ENCODE results near the gene DDRGK1. TPM values are rescaled to one million over a fixed set of nuclear protein-coding genes. Genes with fewer than 3 reads are reported as not detected.
"Not testable (repeated sequence)": the region's sequence is repeated elsewhere in the genome, so short reads cannot be mapped to it uniquely, and the experiment has no call there.

The DDRGK1 gene
- total and polyA plus RNA-seq, 7 experiments from 2014 or later = 39.4 to 60.3 (median 46.6) TPM

DNA sequence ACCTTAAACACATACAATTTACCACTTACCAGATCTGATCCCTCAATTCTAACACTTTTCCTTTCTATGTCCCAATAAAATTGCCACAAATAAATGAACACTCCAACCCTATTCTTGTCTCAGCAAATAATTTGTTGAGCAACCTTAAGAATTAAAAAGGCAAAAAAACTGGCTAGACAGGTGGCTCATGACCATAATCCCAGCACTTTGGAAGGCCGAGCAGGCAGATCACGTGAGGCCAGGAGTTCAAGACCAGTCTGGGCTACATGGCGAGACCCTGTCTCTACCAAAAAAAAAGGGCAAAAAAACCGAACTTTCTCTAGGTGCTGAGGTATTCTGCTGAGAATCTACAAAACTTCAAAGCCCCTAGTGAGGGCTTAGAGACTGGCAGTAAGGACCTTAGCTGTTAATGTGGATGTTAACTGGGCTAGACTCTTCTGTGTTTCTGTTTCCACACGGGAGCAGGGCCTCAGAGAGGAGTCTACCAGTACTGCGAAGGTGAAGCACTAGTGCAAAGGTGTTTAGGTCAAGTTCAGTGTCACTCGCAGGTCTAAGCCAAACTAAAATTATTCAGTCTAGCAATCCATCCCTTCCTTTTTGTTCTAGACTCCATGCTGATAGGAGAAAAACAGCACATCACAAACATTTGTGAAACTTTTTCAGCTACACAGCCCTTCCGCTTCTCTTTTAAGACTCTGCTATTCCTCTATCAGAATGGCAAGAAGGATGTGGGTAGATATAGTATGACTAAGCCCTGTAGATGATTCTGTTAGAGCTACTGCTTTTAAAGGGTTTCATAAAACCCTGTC lies 47.5 kb downstream of the DDRGK1 start:
- H3K27ac ChIP-seq (ENCODE audit: low read depth, low read length) = peak overlapping the region; percentile 50
- CTCF ChIA-PET = interaction anchor here (0.6 to 2.9 kb wide), 8 partner anchors 10 to 1890 kb away, joined by 3 to 11 read pairs (median 4); no protein-coding TSS in a partner anchor

DNA sequence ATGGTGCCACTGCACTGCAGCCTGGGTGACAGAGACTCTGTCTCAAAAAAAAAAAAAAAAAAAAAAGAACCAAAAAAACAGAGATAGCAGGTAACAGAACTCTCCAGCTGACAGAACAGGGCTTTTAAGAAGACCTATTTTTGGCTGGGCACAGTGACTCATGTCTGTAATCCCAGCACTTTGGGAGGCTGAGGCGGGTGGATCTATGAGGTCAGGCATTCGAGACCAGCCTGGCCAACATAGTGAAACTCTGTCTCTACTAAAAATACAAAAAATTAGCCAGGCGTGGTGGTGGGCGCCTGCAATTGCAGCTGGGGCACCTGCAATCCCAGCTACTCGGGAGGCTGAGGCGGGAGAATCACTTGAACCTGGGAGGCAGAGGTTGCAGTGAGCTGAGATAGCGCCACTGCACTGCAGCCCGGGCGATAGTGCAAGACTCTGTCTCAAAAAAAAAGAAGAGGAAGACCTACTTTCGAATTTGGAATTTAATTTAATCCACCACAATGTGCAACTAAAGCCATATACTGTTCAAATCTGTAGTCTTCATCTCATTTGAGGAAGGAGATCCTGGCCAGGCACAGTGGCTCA lies 52.3 kb downstream of the DDRGK1 start:
- H3K27me3 Mint-ChIP-seq; H3K27me3 ChIP-seq (ENCODE audit: control insufficient read depth in 2 of 2, insufficient read depth in 2 of 2, low read length in 2 of 2); ATAC-seq; DNase-seq; H3K4me3 Mint-ChIP-seq; CTCF ChIA-PET; H3K9me3 ChIP-seq (ENCODE audit: control insufficient read depth in 2 of 3, low read length in 3 of 3); H3K4me3 ChIP-seq (ENCODE audit: low read length); H3K9me3 Mint-ChIP-seq; H3K27ac ChIP-seq (ENCODE audit: low read depth, low read length): not testable (repeated sequence)
- H3K36me3 Mint-ChIP-seq = peaks cover 10 to 21% (median 16%) of the 10 kb centered on the region in 5 donors
- intact Hi-C loops (cut with micrococcal nuclease) = loop anchor here in 1 of 2 donors (10.0 kb wide), 1 partner anchor 277 kb away; the partner anchor contains the start of gene PTPRA
- H3K4me1 Mint-ChIP-seq = peaks cover 34 to 95% (median 86%) of the 10 kb centered on the region in 7 donors
- peaks cover 9 to 14% of the 10 kb centered on the region in 2 donors for H3K4me1 ChIP-seq (ENCODE audit: control insufficient read depth in 2 of 2, insufficient read depth in 2 of 2, low read length in 2 of 2)
- POLR2A ChIA-PET = interaction anchor here (0.7 to 1.7 kb wide), 2 partner anchors 30 to 34 kb away, joined by 5 read pairs; no protein-coding TSS in a partner anchor
- peaks cover 0 to 40% (median 6%) of the 10 kb centered on the region in 3 experiments for H3K36me3 ChIP-seq (ENCODE audit: control insufficient read depth in 2 of 3, insufficient read depth in 3 of 3, low read length in 3 of 3)
- peak overlapping the region in 5 of 9 donors; percentile 34 to 82 (median 54) for H3K27ac Mint-ChIP-seq

More for the DNA sequence above, 47.5 kb downstream of the DDRGK1 start:
- intact Hi-C loops (cut with micrococcal nuclease) = loop anchor here (1.0 to 10.0 kb wide), 11 partner anchors 16 to 1055 kb away; partner anchors contain the start of genes DDRGK1 (in 1 of the 2), DNAAF9 (in 1 of the 2), ITPA (in 1 of the 2) and LZTS3 (in 1 of the 2)
- Mint-ChIP-seq H3K27me3 (no peaks in the 10 kb centered on the region), H3K36me3 (peaks cover 4 to 10% (median 9%) of the 10 kb centered on the region in 5 donors), H3K4me1 (peaks cover 46 to 82% (median 67%) of the 10 kb centered on the region in 7 donors), H3K27ac (peak overlapping the region; percentile 81 to 99 (median 89)), H3K9me3 (no peaks in the 10 kb centered on the region), H3K4me3 (peak overlapping the region; percentile 69 to 99 (median 86))
- Histone ChIP-seq H3K4me1 (ENCODE audit: control insufficient read depth in 2 of 2, insufficient read depth in 2 of 2, low read length in 2 of 2) (peaks cover 18 to 35% of the 10 kb centered on the region in 2 donors), H3K4me3 (ENCODE audit: low read length) (peak overlapping the region; percentile 27), H3K36me3 (ENCODE audit: control insufficient read depth in 2 of 3, insufficient read depth in 3 of 3, low read length in 3 of 3) (peaks cover 0 to 15% (median 0%) of the 10 kb centered on the region in 3 experiments), H3K27me3 (ENCODE audit: control insufficient read depth in 2 of 2, insufficient read depth in 2 of 2, low read length in 2 of 2) (no peaks in the 10 kb centered on the region), H3K9me3 (ENCODE audit: control insufficient read depth in 2 of 3, low read length in 3 of 3) (no peaks in the 10 kb centered on the region)
- ATAC-seq (peak; percentile 86), DNase-seq (peak in 7 of 9 donors; percentile 34 to 70 (median 57))
- POLR2A ChIA-PET = interaction anchor here (0.6 to 7.4 kb wide), 18 partner anchors 9 to 99 kb away, joined by 3 to 72 read pairs (median 6); partner anchors contain the start of gene LZTS3

DNA sequence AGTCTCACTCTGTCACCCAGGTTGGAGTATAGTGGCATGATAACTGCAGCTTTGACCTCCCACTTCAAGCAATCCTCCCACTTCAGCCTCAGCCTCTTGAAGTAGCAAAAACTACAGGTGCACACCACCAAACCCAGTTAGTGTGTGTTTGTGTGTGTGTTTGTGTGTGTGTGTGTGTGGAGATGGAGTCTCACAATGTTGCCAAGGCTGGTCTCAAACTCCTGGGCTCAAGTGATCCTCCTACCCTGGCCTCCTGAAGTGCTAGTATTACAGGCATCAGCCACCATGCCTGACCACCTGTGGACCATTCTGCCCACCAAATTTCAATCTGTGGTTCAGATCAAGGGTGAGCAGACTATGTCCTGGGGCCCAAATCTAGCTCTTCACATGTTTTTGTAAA lies 53.6 kb downstream of the DDRGK1 start:
- H3K9me3 Mint-ChIP-seq = no peaks in the 10 kb centered on the region
- no peaks in the 10 kb centered on the region for H3K27me3 ChIP-seq (ENCODE audit: control insufficient read depth in 2 of 2, insufficient read depth in 2 of 2, low read length in 2 of 2)
- ChIA-PET POLR2A (interaction anchor here (1.0 kb wide), 1 partner anchor 12 kb away, joined by 3 read pairs; no protein-coding TSS in a partner anchor), CTCF (interaction anchor here (0.5 to 0.7 kb wide), 3 partner anchors 50 to 97 kb away, joined by 3 read pairs; no protein-coding TSS in a partner anchor)
- H3K27me3 Mint-ChIP-seq = no peaks in the 10 kb centered on the region
- peak overlapping the region in 6 of 9 donors; percentile 6 to 74 (median 64) for H3K27ac Mint-ChIP-seq
- H3K4me3 Mint-ChIP-seq = peak overlapping the region in 1 of 10 donors; percentile 32
- intact Hi-C loops (cut with micrococcal nuclease) = loop anchor here in 1 of 2 donors (10.0 kb wide), 1 partner anchor 276 kb away; the partner anchor contains the start of gene PTPRA
- DNase-seq = no peak
- no peak overlapping the region for H3K27ac ChIP-seq (ENCODE audit: low read depth, low read length)
- H3K9me3 ChIP-seq (ENCODE audit: control insufficient read depth in 2 of 3, low read length in 3 of 3) = no peaks in the 10 kb centered on the region
- H3K4me1 ChIP-seq (ENCODE audit: control insufficient read depth in 2 of 2, insufficient read depth in 2 of 2, low read length in 2 of 2) = peaks cover 0 to 2% of the 10 kb centered on the region in 2 donors
- H3K36me3 ChIP-seq (ENCODE audit: control insufficient read depth in 2 of 3, insufficient read depth in 3 of 3, low read length in 3 of 3) = peaks cover 0 to 44% (median 6%) of the 10 kb centered on the region in 3 experiments
- H3K4me1 Mint-ChIP-seq = peaks cover 33 to 92% (median 81%) of the 10 kb centered on the region in 7 donors
- peaks cover 10 to 29% (median 20%) of the 10 kb centered on the region in 5 donors for H3K36me3 Mint-ChIP-seq
- ATAC-seq = no peak
- no peak overlapping the region for H3K4me3 ChIP-seq (ENCODE audit: low read length)

DNA sequence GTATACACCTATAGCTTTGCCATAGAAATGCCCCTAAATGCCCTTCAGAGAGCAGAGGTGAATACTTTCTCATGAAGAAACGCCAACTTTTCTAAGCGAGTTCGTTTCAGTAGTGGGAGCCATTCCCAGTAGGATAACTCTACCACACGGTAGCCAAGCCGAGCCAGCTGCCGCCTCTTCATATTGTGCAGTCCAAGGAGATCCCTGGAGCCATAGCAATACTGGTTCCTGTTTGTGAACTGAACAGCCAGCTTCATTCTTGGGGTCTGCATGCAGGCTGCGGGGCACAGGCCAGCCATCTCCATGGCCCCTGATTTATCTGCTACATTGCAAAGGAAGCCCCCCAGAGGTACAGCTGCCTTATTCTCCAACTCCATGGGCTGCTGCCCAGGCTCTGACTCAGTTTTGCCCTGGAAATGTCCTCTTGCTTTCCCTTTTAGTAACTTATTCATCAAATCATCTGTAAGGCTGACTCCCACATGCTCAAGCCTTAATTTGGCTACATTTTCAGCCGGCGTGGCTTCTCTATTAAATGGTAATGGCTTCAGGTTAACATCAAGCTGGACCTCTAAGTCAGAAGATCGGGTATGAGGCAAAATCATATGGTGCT lies 57.6 kb downstream of the DDRGK1 start:
- Histone ChIP-seq H3K27ac (ENCODE audit: low read depth, low read length) (no peak overlapping the region), H3K36me3 (ENCODE audit: control insufficient read depth in 2 of 3, insufficient read depth in 3 of 3, low read length in 3 of 3) (peaks cover 0 to 40% (median 6%) of the 10 kb centered on the region in 3 experiments), H3K4me3 (ENCODE audit: low read length) (no peak overlapping the region), H3K27me3 (ENCODE audit: control insufficient read depth in 2 of 2, insufficient read depth in 2 of 2, low read length in 2 of 2) (no peaks in the 10 kb centered on the region), H3K9me3 (ENCODE audit: control insufficient read depth in 2 of 3, low read length in 3 of 3) (no peaks in the 10 kb centered on the region), H3K4me1 (ENCODE audit: control insufficient read depth in 2 of 2, insufficient read depth in 2 of 2, low read length in 2 of 2) (no peaks in the 10 kb centered on the region)
- ATAC-seq (no peak), DNase-seq (no peak)
- H3K4me1 Mint-ChIP-seq = peaks cover 25 to 65% (median 57%) of the 10 kb centered on the region in 7 donors
- ChIA-PET POLR2A (interaction anchor here (0.6 to 3.8 kb wide), 3 partner anchors 11 to 352 kb away, joined by 3 to 17 read pairs (median 4); partner anchors contain the start of genes FASTKD5 and UBOX5), CTCF (no interaction called here)
- H3K27ac Mint-ChIP-seq = no peak overlapping the region
- H3K36me3 Mint-ChIP-seq = peaks cover 6 to 39% (median 24%) of the 10 kb centered on the region in 5 donors
- intact Hi-C loops (cut with micrococcal nuclease) = no loop called here
- peaks cover 0 to 3% (median 0%) of the 10 kb centered on the region in 11 donors for H3K9me3 Mint-ChIP-seq
- no peak overlapping the region for H3K4me3 Mint-ChIP-seq
- no peaks in the 10 kb centered on the region for H3K27me3 Mint-ChIP-seq

DNA sequence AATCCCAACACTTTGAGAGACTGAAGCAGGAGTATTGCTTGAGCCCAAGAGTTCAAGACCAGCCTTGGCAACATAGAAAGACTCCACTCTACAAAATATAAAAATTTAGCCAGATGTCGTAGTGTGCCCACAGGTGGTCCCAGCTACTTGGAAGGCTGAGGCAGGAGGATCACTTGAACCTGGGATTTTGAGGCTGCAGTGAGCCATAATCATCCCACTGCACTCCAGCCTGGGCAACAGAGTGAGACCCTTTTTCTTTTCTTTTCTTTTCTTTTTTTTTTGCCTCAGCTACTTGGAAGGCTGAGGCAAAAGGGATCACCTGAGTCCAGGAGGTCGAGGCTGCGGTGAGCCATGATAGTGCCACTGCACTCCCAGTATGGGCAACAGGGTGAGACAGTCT lies 62.7 kb downstream of the DDRGK1 start:
- H3K27me3 Mint-ChIP-seq = no peaks in the 10 kb centered on the region
- H3K4me1 Mint-ChIP-seq = peaks cover 5 to 36% (median 28%) of the 10 kb centered on the region in 7 donors
- POLR2A ChIA-PET = no interaction called here
- H3K4me3 Mint-ChIP-seq = no peak overlapping the region
- Histone ChIP-seq H3K27ac (ENCODE audit: low read depth, low read length) (no peak overlapping the region), H3K36me3 (ENCODE audit: control insufficient read depth in 2 of 3, insufficient read depth in 3 of 3, low read length in 3 of 3) (peaks cover 0 to 4% (median 0%) of the 10 kb centered on the region in 3 experiments), H3K27me3 (ENCODE audit: control insufficient read depth in 2 of 2, insufficient read depth in 2 of 2, low read length in 2 of 2) (no peaks in the 10 kb centered on the region), H3K4me3 (ENCODE audit: low read length) (no peak overlapping the region), H3K9me3 (ENCODE audit: control insufficient read depth in 2 of 3, low read length in 3 of 3) (no peaks in the 10 kb centered on the region), H3K4me1 (ENCODE audit: control insufficient read depth in 2 of 2, insufficient read depth in 2 of 2, low read length in 2 of 2) (no peaks in the 10 kb centered on the region)
- intact Hi-C loops (cut with micrococcal nuclease) = loop anchor here in 1 of 2 donors (2.0 kb wide), 1 partner anchor 19 kb away; no protein-coding TSS in a partner anchor
- DNase-seq = no peak
- H3K27ac Mint-ChIP-seq = no peak overlapping the region
- H3K9me3 Mint-ChIP-seq = peaks cover 0 to 3% (median 0%) of the 10 kb centered on the region in 11 donors
- ATAC-seq = no peak
- CTCF ChIA-PET = interaction anchor here (0.7 kb wide), 1 partner anchor 18 kb away, joined by 3 read pairs; no protein-coding TSS in a partner anchor
- peaks cover 0 to 27% (median 19%) of the 10 kb centered on the region in 5 donors for H3K36me3 Mint-ChIP-seq

Data from naive thymus-derived CD4-positive, alpha-beta T cell (primary cell).